Pancreas (tissue), 10 donors: ENCODE measurements around the gene SMNDC1. TPM values are rescaled to one million over a fixed set of nuclear protein-coding genes. Genes with fewer than 3 reads are reported as not detected.

Experiments
- ATAC-seq, 4 donors: fragments of 200-7000 bp; cut with Tn5 transposase; one replicate each; pipeline versions ENCODE4 v1.8.0 to v1.9.1; 2020; ENCODE audit warnings: mild to moderate bottlenecking in 4 of 4, moderate library complexity in 4 of 4
- DNase-seq, 6 donors: peaks; one replicate each; pipeline ENCODE4 v3.0.0-alpha.2; 2020
- FAIRE-seq: peaks from 2 replicates; lab custom pipeline; 2012; peaks lifted over from hg19 to GRCh38; lab: Jason Lieb, UNC
- H3K27ac ChIP-seq, 4 donors: fragments of 200-600 bp; sonication (generic); 1 replicate in 3 of 4; 2 replicates in 1 of 4; pipeline versions ENCODE4 v1.5.0 to v1.8.0; 2020
- H3K27me3 ChIP-seq, 4 donors: fragments of 200-600 bp; one replicate each; pipeline ENCODE4 v1.8.0; 2021
- H3K36me3 ChIP-seq, 3 donors: fragments of 200-600 bp; sonication (generic) in 1 of 3; one replicate each; pipeline versions ENCODE4 v1.5.0 to v1.8.0; 2020 to 2021
- H3K4me1 ChIP-seq, 3 donors: fragments of 200-600 bp; one replicate each; pipeline ENCODE4 v1.8.0; 2021
- H3K4me3 ChIP-seq, 4 donors: fragments of 200-600 bp; sonication (generic) in 2 of 4; one replicate each; pipeline versions ENCODE4 v1.5.0 to v1.8.0; 2020 to 2021
- H3K9me3 ChIP-seq, 4 donors: fragments of 200-600 bp; one replicate each; pipeline ENCODE4 v1.8.0; 2021
- CTCF ChIP-seq, 4 donors: fragments of 200-600 bp; sonication (generic) in 3 of 4; IDR thresholded peaks; one replicate each; pipeline versions ENCODE4 v1.5.0 to v1.8.0; 2021; ENCODE audit warnings: antibody characterized with exemption in 4 of 4
- WGBS, 2 donors: extraction: QIAGEN DNeasy Blood & Tissue Kit; methylation state at CpG; one replicate each; pipeline ENCODE4 v1.1.7; 2013; 5-methylcytosine and 5-hydroxymethylcytosine counted together
- intact Hi-C, 3 donors: fragments of 100-400 bp; cut with DNase I; formaldehyde crosslinking; loops; one replicate each; pipeline versions ENCODE4 v1.11.1 to v1.14.2; 2022
- polyA plus RNA-seq, 2 donors: library from polyadenylated mRNA; stranded (reverse); fragments of 200-250 nt; gene quantifications; one replicate each; pipeline ENCODE4 v1.2.3, GENCODE V29; 2013
- total RNA-seq, 6 donors: library from RNA; stranded (reverse); fragmentation: NEBNext Ultra II Directional in 4 of 6; extraction: Animal tissue kit (Norgen Biotek cat#: 25700) in 4 of 6; gene quantifications; one replicate each; pipeline versions ENCODE4 v1.2.1 to v1.2.4, GENCODE V29; 2021 to 2023
- donor health status: healthy with polysubstance abuse.
- donor health status: DM: no; HTN: no; CAD: no; lungs with moderate emphysema.
- donor health status: DM: no; HTN: no; CAD: no.
- donor health status: control.
- donor health status: control.
- donor health status: Bipolar disorder and iron deficiency.
- donor health status: DM: yes; HTN: yes; CAD: no.
- donor health status: DM: no; HTN: no; CAD: no.
- donor health status: DM: no; HTN: no; CAD: no.
- donor health status: DM: yes; HTN: yes; CAD: no.

Gene SMNDC1
- total and polyA plus RNA-seq, 8 donors = 5.2 to 13.7 (median 9.4) TPM

DNA sequence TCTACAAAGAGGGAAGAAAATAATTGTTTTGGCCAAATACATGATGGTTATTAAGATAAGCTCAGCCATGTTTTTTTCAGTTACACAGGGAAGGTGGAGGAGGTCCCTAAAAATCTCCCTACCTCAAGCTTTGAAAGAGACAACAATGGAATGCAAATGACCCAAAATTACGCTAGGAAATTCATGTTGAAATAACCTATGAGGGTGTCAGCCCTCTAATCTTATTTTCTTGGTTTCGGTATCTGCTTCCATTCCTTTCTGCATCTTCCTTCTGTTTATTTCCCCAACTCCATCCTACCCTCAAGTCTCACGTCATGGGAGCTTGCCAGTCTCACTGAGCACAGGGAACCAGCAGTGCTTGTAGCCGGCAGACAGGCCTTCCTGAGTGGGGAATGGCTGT is 40.6 kb upstream of the SMNDC1 start:
- 77% methylated on average over 4 of the region's 4 CpGs for WGBS, 2 donors
- FAIRE-seq (no peak), ATAC-seq (no peak), DNase-seq (no peak)
- no peaks in the 10 kb centered on the region for H3K27me3 ChIP-seq
- intact Hi-C loops = no loop called here
- H3K4me1 ChIP-seq = no peaks in the 10 kb centered on the region
- H3K4me3 ChIP-seq = no peak overlapping the region
- H3K9me3 ChIP-seq = no peaks in the 10 kb centered on the region
- no peak overlapping the region for H3K27ac ChIP-seq
- TF ChIP-seq CTCF (IDR thresholded peaks at IDR 0.05) = no peak
- H3K36me3 ChIP-seq = no peaks in the 10 kb centered on the region

DNA sequence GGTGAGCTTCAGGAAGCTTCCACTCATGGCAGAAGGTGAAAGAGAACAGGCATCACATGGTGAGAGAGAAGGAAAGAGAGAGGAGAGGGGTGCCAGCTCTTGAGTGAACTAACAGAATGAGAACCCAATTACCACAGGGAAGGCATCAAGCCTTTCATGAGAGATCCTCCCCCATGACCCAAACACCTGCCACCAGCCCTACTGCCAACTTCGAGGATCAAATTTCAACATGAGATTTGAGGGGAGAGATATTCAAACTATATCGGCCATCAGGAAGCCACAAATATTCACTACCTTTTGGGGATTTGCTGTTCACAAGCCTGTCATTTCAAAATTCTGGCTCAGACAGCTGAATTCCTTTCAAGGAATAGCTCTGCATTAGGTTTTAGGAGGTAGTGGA is 39.9 kb upstream of the SMNDC1 start:
- intact Hi-C loops = no loop called here
- Histone ChIP-seq H3K27ac (no peak overlapping the region), H3K36me3 (no peaks in the 10 kb centered on the region), H3K27me3 (no peaks in the 10 kb centered on the region), H3K4me3 (no peak overlapping the region), H3K9me3 (no peaks in the 10 kb centered on the region), H3K4me1 (no peaks in the 10 kb centered on the region)
- ATAC-seq (no peak), FAIRE-seq (no peak), DNase-seq (no peak)
- no peak for TF ChIP-seq CTCF (IDR thresholded peaks at IDR 0.05)
- 15 to 18% methylated on average over 2 of the region's 2 CpGs for WGBS, 2 donors

DNA sequence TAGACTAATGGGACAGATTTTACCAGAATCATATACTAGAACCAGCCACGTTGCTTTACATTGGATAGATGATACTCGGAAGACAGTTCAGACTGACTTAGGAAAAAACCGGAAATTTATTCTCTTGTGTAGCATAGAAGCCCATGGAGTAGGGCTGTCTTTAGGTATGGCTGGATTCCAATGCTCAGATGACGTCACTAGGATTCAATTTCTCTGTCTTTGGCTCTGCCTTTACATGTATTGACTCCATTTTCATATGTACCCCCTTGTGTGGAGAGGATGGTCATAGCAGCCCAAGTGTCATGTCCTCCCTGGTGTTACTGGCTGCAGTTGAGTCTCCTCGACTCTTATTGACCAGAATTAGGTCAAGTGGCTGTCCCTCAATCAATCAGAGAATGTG is 39.2 kb upstream of the SMNDC1 start:
- no peak for FAIRE-seq
- intact Hi-C loops = no loop called here

DNA sequence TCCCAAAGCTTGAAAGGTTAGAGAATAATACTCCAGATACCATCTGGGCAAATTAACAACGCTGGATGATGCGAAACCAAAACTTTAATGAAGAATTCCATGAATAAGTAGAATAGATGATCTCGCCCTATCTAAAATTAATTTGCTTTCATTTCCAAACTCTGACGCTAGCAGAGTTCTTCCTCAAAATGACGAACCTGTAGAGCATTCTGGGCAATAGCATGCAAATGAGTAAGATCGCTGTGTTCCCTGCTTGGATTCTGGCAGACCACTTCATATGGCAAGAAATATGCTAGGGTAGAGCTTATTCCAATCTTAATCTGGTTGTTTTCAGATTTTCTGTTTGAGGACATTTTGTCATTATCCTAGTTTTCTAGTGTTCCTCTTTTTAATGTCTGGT is 36.1 kb upstream of the SMNDC1 start:
- DNase-seq = no peak
- no peak for FAIRE-seq
- no peak overlapping the region for H3K4me3 ChIP-seq
- no peaks in the 10 kb centered on the region for H3K36me3 ChIP-seq
- H3K27ac ChIP-seq = no peak overlapping the region
- no peak for TF ChIP-seq CTCF (IDR thresholded peaks at IDR 0.05)
- no peak for ATAC-seq
- no peaks in the 10 kb centered on the region for H3K4me1 ChIP-seq
- intact Hi-C loops = no loop called here
- H3K27me3 ChIP-seq = no peaks in the 10 kb centered on the region
- H3K9me3 ChIP-seq = no peaks in the 10 kb centered on the region
- 77 to 89% methylated on average over 6 of the region's 6 CpGs for WGBS, 2 donors

More for the DNA sequence above, 39.2 kb upstream of the SMNDC1 start:
- no peaks in the 10 kb centered on the region for H3K27me3 ChIP-seq
- no peak for TF ChIP-seq CTCF (IDR thresholded peaks at IDR 0.05)
- ATAC-seq (no peak), DNase-seq (no peak)
- no peaks in the 10 kb centered on the region for H3K4me1 ChIP-seq
- WGBS, 2 donors = 71 to 75% methylated on average over 5 of the region's 5 CpGs
- H3K27ac ChIP-seq = no peak overlapping the region
- H3K36me3 ChIP-seq = no peaks in the 10 kb centered on the region
- no peaks in the 10 kb centered on the region for H3K9me3 ChIP-seq
- H3K4me3 ChIP-seq = no peak overlapping the region

GRCh38 chr10:110340122-110340521 is 35.4 kb upstream of the SMNDC1 start:
- no peak for DNase-seq
- no peaks in the 10 kb centered on the region for H3K27me3 ChIP-seq
- H3K27ac ChIP-seq = no peak overlapping the region
- H3K9me3 ChIP-seq = no peaks in the 10 kb centered on the region
- TF ChIP-seq CTCF (IDR thresholded peaks at IDR 0.05) = no peak
- intact Hi-C loops = no loop called here
- WGBS, 2 donors = 87 to 97% methylated on average over 4 of the region's 4 CpGs
- ATAC-seq = no peak
- no peaks in the 10 kb centered on the region for H3K36me3 ChIP-seq
- H3K4me3 ChIP-seq = no peak overlapping the region
- H3K4me1 ChIP-seq = no peaks in the 10 kb centered on the region
- FAIRE-seq = no peak
